K562 (cell line): Measurements from ENCODE around the gene NLRP6. TPM values are rescaled to one million over a fixed set of nuclear protein-coding genes. Genes with fewer than 3 reads are reported as not detected.

ENCODE experiments used
- ATF7 ChIP-seq: fragments of 450-650 bp; IDR thresholded peaks from 2 replicates; pipeline ENCODE4 v1.7.1; 2014; ENCODE audit warnings: mild to moderate bottlenecking, moderate library complexity
- CBFA2T2 ChIP-seq: fragments of 450-650 bp; conservative IDR thresholded peaks from 2 replicates; pipeline ENCODE4 v1.6.1; 2017; ENCODE audit warnings: mild to moderate bottlenecking
- CREB3 ChIP-seq: fragments of 450-650 bp; conservative IDR thresholded peaks from 2 replicates; pipeline ENCODE4 v1.6.1; 2016; ENCODE audit warnings: missing genetic modification characterization, low read depth, mild to moderate bottlenecking, missing compliant biosample characterization, moderate library complexity
- CREB3L1 ChIP-seq: fragments of 450-650 bp; IDR thresholded peaks from 2 replicates; pipeline ENCODE4 v1.6.1; 2014; ENCODE audit warnings: low read depth, mild to moderate bottlenecking, moderate library complexity, borderline replicate concordance
- E2F3 ChIP-seq: fragments of 250-450 bp; sonication (Bioruptor Pico); IDR thresholded peaks from 2 replicates; pipeline ENCODE4 v1.4.0; 2020; ENCODE audit warnings: mild to moderate bottlenecking
- ERF ChIP-seq: fragments of 450-650 bp; formaldehyde crosslinking; IDR thresholded peaks from 2 replicates; pipeline ENCODE4 v1.4.0; 2020; ENCODE audit warnings: mild to moderate bottlenecking, mixed read lengths
- HMG20B ChIP-seq: fragments of 250-450 bp; sonication (Bioruptor Pico); IDR thresholded peaks from 2 replicates; pipeline ENCODE4 v1.5.0; 2021; ENCODE audit warnings: mild to moderate bottlenecking
- IFI16 ChIP-seq: fragments of 250-450 bp; sonication (Bioruptor Pico); IDR thresholded peaks from 2 replicates; pipeline ENCODE4 v2.1.2; 2022; ENCODE audit warnings: mild to moderate bottlenecking, inconsistent platforms
- NR2C2 ChIP-seq, 2 experiments: fragments of 200-800 bp in 1 of 2; sonication (Bioruptor generic) in 1 of 2; sonication (generic) in 1 of 2; formaldehyde crosslinking in 1 of 2; IDR thresholded peaks; 2 replicates each; pipeline versions ENCODE4 v1.6.1 to v1.8.0; 2016 to 2022; ENCODE audit warnings: mild to moderate bottlenecking in 1 of 2, missing compliant biosample characterization in 1 of 2, missing genetic modification characterization in 1 of 2, missing genetic modification reagents in 1 of 2
- PML ChIP-seq: IDR thresholded peaks from 2 replicates; pipeline ENCODE4 v1.6.1; 2012; ENCODE audit warnings: low read length, inconsistent platforms
- RBM14 ChIP-seq: fragments of 200-400 bp; formaldehyde crosslinking; IDR thresholded peaks from 2 replicates; pipeline ENCODE4 v1.6.1; 2018; ENCODE audit warnings: low read depth, mild to moderate bottlenecking, low read length, moderate library complexity, borderline replicate concordance; ENCODE audit not compliant: insufficient read depth
- SAFB ChIP-seq: fragments of 200-400 bp; formaldehyde crosslinking; IDR thresholded peaks from 2 replicates; pipeline ENCODE4 v1.6.1; 2017; ENCODE audit warnings: low read depth, low read length, borderline replicate concordance
- SAP30 ChIP-seq: fragments of 200-600 bp; sonication (generic); IDR thresholded peaks from 2 replicates; pipeline ENCODE4 v1.6.1; 2012; ENCODE audit warnings: borderline replicate concordance, low read depth, mild to moderate bottlenecking, moderate library complexity, low read length, control low read depth, inconsistent platforms; ENCODE audit not compliant: insufficient read depth, poor library complexity, severe bottlenecking
- SIN3A ChIP-seq, 2 experiments: fragments of 150-350 bp in 1 of 2; IDR thresholded peaks; 2 replicates each; pipeline ENCODE4 v1.6.1; 2011 to 2016; ENCODE audit warnings: borderline replicate concordance in 2 of 2, low read depth in 2 of 2, low read length in 2 of 2, mild to moderate bottlenecking in 2 of 2, moderate library complexity in 2 of 2; ENCODE audit not compliant: control insufficient read depth in 1 of 2
- TOE1 ChIP-seq, 2 experiments: fragments of 450-650 bp in 1 of 2; sonication (generic) in 1 of 2; formaldehyde crosslinking in 1 of 2; IDR thresholded peaks; 2 replicates each; pipeline versions ENCODE4 v1.7.1 to v1.8.0; 2016 to 2022; ENCODE audit warnings: borderline replicate concordance in 2 of 2, mild to moderate bottlenecking in 2 of 2, antibody characterized with exemption in 1 of 2, inconsistent platforms in 1 of 2, low read depth in 1 of 2, missing genetic modification reagents in 1 of 2, moderate library complexity in 1 of 2
- ZBTB1 ChIP-seq: sonication (generic); formaldehyde crosslinking; IDR thresholded peaks from 2 replicates; pipeline ENCODE4 v1.8.1; 2023; ENCODE audit warnings: missing genetic modification reagents, low read depth, mild to moderate bottlenecking, borderline replicate concordance
- ZBTB33 ChIP-seq: sonication (generic); formaldehyde crosslinking; IDR thresholded peaks from 2 replicates; pipeline ENCODE4 v1.8.1; 2023; ENCODE audit warnings: mild to moderate bottlenecking, missing genetic modification reagents
- ZC3H8 ChIP-seq: fragments of 450-650 bp; IDR thresholded peaks from 2 replicates; pipeline ENCODE4 v1.6.1; 2017
- ZFX ChIP-seq: sonication (generic); formaldehyde crosslinking; IDR thresholded peaks from 2 replicates; pipeline ENCODE4 v1.8.0; 2022; ENCODE audit warnings: mild to moderate bottlenecking, missing genetic modification reagents, moderate library complexity
- ZKSCAN8 ChIP-seq: fragments of 200-800 bp; sonication (Bioruptor generic); IDR thresholded peaks from 2 replicates; pipeline ENCODE4 v1.6.1; 2016; ENCODE audit warnings: missing genetic modification characterization, missing compliant biosample characterization
- polyA plus RNA-seq, 8 experiments: library from polyadenylated mRNA; depleted of rRNA in 4 of 8; stranded (reverse) in 5 of 8; unstranded in 3 of 8; fragments of >200 nt; fragmentation: Nextera tagmentation in 2 of 8; fragmentation: Illumina TruSeq in 1 of 8; extraction: Ambion mirVana in 2 of 8; extraction: Trizol in 1 of 8; gene quantifications; 2 replicates each; pipeline versions ENCODE4 v1.2.1 to v1.2.3, GENCODE V29; 2011 to 2014; ENCODE audit warnings: inconsistent platforms in 1 of 8, missing spikeins in 1 of 8
- total RNA-seq, 7 experiments: library from RNA; depleted of rRNA in 6 of 7; stranded (reverse); fragments of >200 nt in 6 of 7; fragmentation: Illumina TruSeq in 2 of 7; extraction: Trizol in 2 of 7; gene quantifications; 2 replicates each; pipeline versions ENCODE4 v1.2.1 to v1.2.3, GENCODE V29; 2011 to 2021; ENCODE audit warnings: low replicate concordance in 1 of 7

NLRP6 gene
- total and polyA plus RNA-seq, 9 of the 15 experiments (the other 6 are each of a cell fraction or from before 2014, with no cell fraction given) = 0.03 to 0.18 (median 0.15) TPM; not detected in 5

- TF ChIP-seq ZBTB33 (CRISPR knock-in tag) (peak; percentile 66; the same call in 1 of the 2 replicates), ZFX (CRISPR knock-in tag) (peak; percentile 71), PML (peak; percentile 16; the same call in 1 of the 2 replicates), SIN3A (IDR thresholded peaks at IDR 0.05; ENCODE audit: borderline replicate concordance in 2 of 2, control insufficient read depth in 1 of 2, low read depth in 2 of 2, low read length in 2 of 2) (peak in 1 of 2 experiments; percentile 12; a peak in 1 of 4 replicates), CBFA2T2 (no peak), CREB3 (no peak), TOE1 (IDR thresholded peaks at IDR 0.05; ENCODE audit: borderline replicate concordance) (0 out of 2 replicates have a peak, but pooled peaks have one; percentile 17), TOE1 (CRISPR knock-in tag; IDR thresholded peaks at IDR 0.05; ENCODE audit: borderline replicate concordance, low read depth) (no peak), SAFB (peak; percentile 75), RBM14 (peak; percentile 95), CREB3L1 (peak; percentile 66; the same call in 1 of the 2 replicates), E2F3 (CRISPR knock-in tag) (0 out of 2 replicates have a peak, but pooled peaks have one; percentile 33), ZC3H8 (no peak), NR2C2 (CRISPR knock-in tag; IDR thresholded peaks at IDR 0.05) (no peak), NR2C2 (tag; IDR thresholded peaks at IDR 0.05) (peak; percentile 71), ERF (CRISPR knock-in tag) (0 out of 2 replicates have a peak, but pooled peaks have one; percentile 22), ZBTB1 (peak; percentile 31; the same call in 1 of the 2 replicates), SAP30 (peak; percentile 65), ZKSCAN8 (CRISPR knock-in tag) (no peak), ATF7 (0 out of 2 replicates have a peak, but pooled peaks have one; percentile 12), HMG20B (CRISPR knock-in tag) (peak; percentile 61; the same call in 1 of the 2 replicates), IFI16 (CRISPR knock-in tag) (no peak)
These were observed 38.0 kb downstream of the NLRP6 start (continued) for GRCh38 chr11:316031-316701.
